MG63 (cell line): ENCODE results near the gene NCOA6. TPM values are rescaled to one million over a fixed set of nuclear protein-coding genes. Genes with fewer than 3 reads are reported as not detected.

ENCODE experiments used
- total RNA-seq: library from RNA; depleted of rRNA; stranded (reverse); fragments of >200 nt; shearing (Covaris generic); gene quantifications from 2 replicates; pipeline ENCODE4 v1.2.3, GENCODE V29; 2014; ENCODE audit warnings: low replicate concordance; rRNA removed

The NCOA6 gene
- total RNA-seq, 1 experiment from 2014 or later = 2.1 TPM

Other genes with a start within 250 kb of the NCOA6 start
- 19.4 and 28.2 TPM in 2 replicates for gene PIGU, start 148.6 kb downstream of the NCOA6 start, total RNA-seq
- gene TP53INP2, start 121.3 kb downstream of the NCOA6 start, total RNA-seq = 0.20 TPM in 1 of 2 replicates, not detected in the other
- gene GGT7, start 47.2 kb upstream of the NCOA6 start, total RNA-seq = 0.12 and 3.4 TPM in 2 replicates
- 24.8 and 31.8 TPM in 2 replicates for gene ACSS2, start 51.0 kb upstream of the NCOA6 start, total RNA-seq
- 94.2 and 107 TPM in 2 replicates for gene GSS, start 130.2 kb upstream of the NCOA6 start, total RNA-seq
- not detected in 2 replicates for gene MYH7B, start 130.2 kb upstream of the NCOA6 start, total RNA-seq